Spleen (tissue), 7 donors: Measurements from ENCODE around the gene GNAO1.

ENCODE experiments used
- POLR2A ChIP-seq, 3 donors: fragments of 450-650 bp; IDR thresholded peaks; one replicate each; pipeline ENCODE4 v1.5.1; 2017; ENCODE audit warnings: antibody characterized with exemption in 3 of 3, mild to moderate bottlenecking in 1 of 3
- POLR2AphosphoS5 ChIP-seq, 3 donors: sonication (generic); formaldehyde crosslinking; IDR thresholded peaks; one replicate each; pipeline ENCODE4 v1.5.1; 2017; ENCODE audit warnings: antibody characterized with exemption in 3 of 3
- TF ChIP-seq, protein P1 (sequence below), 11 experiments: fragments of 200-600 bp in 7 of 11; fragments of 450-650 bp in 4 of 11; sonication (generic) in 4 of 11; IDR thresholded peaks in 8 of 11; conservative IDR thresholded peaks in 3 of 11; 1 replicate in 7 of 11; 2 replicates in 4 of 11; pipeline versions ENCODE4 v1.4.0 to v1.8.0; 2016 to 2021; ENCODE audit warnings: antibody characterized with exemption in 11 of 11, inconsistent platforms in 4 of 11, mild to moderate bottlenecking in 1 of 11
- donor health status: DM: no; HTN: no; CAD: no; lungs with moderate emphysema.
- donor health status: DM: no; HTN: no; CAD: no.
- donor health status: DM: no; HTN: no; CAD: no.

GRCh38 chr16:56238188-56238587 is 46.9 kb downstream of the GNAO1 start:
- TF ChIP-seq, protein P1, sequence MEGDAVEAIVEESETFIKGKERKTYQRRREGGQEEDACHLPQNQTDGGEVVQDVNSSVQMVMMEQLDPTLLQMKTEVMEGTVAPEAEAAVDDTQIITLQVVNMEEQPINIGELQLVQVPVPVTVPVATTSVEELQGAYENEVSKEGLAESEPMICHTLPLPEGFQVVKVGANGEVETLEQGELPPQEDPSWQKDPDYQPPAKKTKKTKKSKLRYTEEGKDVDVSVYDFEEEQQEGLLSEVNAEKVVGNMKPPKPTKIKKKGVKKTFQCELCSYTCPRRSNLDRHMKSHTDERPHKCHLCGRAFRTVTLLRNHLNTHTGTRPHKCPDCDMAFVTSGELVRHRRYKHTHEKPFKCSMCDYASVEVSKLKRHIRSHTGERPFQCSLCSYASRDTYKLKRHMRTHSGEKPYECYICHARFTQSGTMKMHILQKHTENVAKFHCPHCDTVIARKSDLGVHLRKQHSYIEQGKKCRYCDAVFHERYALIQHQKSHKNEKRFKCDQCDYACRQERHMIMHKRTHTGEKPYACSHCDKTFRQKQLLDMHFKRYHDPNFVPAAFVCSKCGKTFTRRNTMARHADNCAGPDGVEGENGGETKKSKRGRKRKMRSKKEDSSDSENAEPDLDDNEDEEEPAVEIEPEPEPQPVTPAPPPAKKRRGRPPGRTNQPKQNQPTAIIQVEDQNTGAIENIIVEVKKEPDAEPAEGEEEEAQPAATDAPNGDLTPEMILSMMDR (IDR thresholded peaks at IDR 0.05 in 8 of 11, conservative IDR thresholded peaks at IDR 0.05 in 3 of 11): no peak
- TF ChIP-seq POLR2A (IDR thresholded peaks at IDR 0.05): no peak
- no peak for TF ChIP-seq POLR2AphosphoS5 (IDR thresholded peaks at IDR 0.05)
